LNCaP clone FGC (cell line): ENCODE results near the gene RTN4RL1.

ENCODE experiments used
- DNase-seq: peaks from one replicate; pipeline ENCODE4 v3.0.0-alpha.2; 2011; ENCODE audit warnings: low read depth
- H3K4me3 ChIP-seq: 2 replicates; pipeline ENCODE4 v1.5.1; 2011; ENCODE audit warnings: mild to moderate bottlenecking, low read depth, low read length, control low read depth
- CTCF ChIP-seq: IDR thresholded peaks from 2 replicates; pipeline ENCODE4 v1.5.1; 2012; ENCODE audit warnings: mild to moderate bottlenecking; ENCODE audit not compliant: control insufficient read depth, insufficient read depth; ENCODE audit errors: extremely low read depth

RTN4RL1 gene

GRCh38 chr17:2063261-2064146 lies 38.4 kb upstream of the RTN4RL1 start:
- no peak for DNase-seq
- H3K4me3 ChIP-seq = no peak overlapping the region

DNA sequence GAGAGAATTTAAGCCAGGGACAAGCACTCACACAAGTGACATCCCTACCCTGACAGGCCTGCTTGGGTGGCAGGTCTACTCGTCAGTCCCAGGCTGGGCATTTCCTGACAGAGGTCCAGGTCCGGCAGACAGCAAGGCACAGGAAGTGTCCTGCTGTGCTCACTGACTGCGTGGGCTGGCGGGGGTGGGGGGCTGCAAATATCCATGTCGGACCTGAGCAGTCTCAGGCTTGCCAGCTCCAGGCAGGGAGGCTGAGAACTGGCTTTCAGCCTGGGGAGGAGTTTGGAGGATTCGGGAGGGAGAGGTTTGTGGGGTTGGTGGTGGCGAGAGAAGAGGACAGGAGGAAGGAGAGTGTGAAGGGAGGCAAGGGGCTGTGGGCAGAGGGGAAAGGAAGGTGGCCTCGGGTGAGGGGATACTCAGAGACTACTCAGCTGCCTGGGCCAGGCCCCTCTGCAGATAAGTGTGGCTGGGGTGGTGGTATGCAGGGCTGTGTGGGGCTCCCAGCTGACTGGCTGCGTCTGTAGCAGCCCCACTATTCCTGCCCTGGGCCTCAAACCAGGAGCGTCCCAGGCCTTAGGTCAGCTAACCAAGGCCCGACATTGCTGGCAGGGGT lies 37.5 kb upstream of the RTN4RL1 start:
- no peak for DNase-seq
- H3K4me3 ChIP-seq = no peak overlapping the region
- no peak for TF ChIP-seq CTCF

More at GRCh38 chr17:2063261-2064146, 38.4 kb upstream of the RTN4RL1 start:
- TF ChIP-seq CTCF = no peak

DNA sequence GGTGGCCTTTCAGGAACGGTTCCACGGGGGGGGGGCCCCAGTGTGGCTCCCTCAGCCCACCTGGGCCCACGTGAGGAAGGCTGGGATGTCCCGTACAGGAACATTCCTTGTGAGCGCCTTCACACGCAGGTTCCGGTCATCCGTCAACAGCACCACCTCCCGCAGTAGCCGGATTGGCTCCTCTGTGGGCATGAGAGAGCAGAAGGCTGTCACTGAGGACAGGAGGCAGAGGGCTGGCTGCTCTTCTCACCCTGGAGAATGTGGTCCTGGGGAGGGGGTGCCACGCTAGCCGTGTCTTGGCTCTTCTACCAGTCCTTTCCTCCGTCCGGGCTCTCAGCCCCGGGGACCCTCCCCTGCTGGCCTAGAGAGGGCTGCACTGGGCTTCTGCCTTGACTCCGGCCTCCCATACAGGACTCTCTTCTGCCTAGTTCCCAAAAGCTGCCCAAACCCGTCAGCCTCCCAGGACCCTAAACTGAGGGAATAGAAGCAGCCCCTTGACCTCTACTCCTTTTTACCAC lies 36.4 kb upstream of the RTN4RL1 start:
- DNase-seq = no peak
- TF ChIP-seq CTCF = no peak

GRCh38 chr17:2060681-2061440 lies 35.7 kb upstream of the RTN4RL1 start:
- no peak overlapping the region for H3K4me3 ChIP-seq
- no peak for TF ChIP-seq CTCF
- no peak for DNase-seq

More for the DNA sequence above, 36.4 kb upstream of the RTN4RL1 start:
- no peak overlapping the region for H3K4me3 ChIP-seq

GRCh38 chr17:2060385-2060658 lies 35.2 kb upstream of the RTN4RL1 start:
- no peak for TF ChIP-seq CTCF
- DNase-seq = no peak
- H3K4me3 ChIP-seq = no peak overlapping the region

DNA sequence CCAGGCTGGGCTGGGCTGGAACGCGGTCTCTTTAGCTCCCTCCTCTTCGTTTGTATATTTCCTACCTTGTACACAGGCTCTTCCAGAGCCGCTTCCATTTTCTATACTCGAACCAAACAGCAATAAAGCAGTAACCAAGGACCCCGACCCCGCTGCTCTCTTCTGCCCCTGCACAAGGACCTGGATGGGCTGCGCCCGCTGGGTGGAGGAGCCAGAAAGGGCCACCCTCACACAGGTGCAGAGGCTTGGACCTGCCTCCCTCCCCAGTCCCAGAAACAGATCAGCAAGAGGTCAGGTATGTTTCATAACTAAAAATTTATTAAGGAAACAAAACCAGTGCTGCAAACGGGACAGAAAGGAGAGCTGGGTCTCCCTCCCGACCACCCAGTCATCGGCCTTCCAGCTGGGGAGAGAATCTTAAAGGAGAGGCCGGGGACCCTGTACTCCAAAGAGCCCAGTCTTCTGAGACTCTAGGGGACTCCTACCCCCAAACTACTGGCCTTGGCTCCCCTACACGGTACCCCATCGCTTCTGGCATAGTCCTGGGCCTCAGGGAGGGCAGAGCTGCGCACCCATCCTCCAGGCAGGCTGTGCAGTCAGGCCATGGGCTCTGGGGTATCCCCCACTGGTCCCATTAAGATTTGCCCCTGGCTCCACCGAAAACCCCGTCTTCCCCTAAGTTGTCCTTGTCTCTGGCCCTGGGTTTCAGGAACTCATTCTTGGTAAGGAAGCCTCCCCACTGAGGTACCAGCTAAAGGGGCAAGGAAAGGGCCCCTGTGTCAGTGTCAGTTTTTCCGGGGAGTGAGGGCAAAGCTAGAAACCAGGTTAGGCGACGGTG lies 34.6 kb upstream of the RTN4RL1 start:
- H3K4me3 ChIP-seq = no peak overlapping the region
- TF ChIP-seq CTCF = no peak
- DNase-seq = no peak
